HEK293T (cell line): Measurements from ENCODE around the gene TMEM125.

ENCODE experiments used
- CTBP1 ChIP-seq: fragments of 450-650 bp; IDR thresholded peaks from 2 replicates; pipeline ENCODE4 v1.6.1; 2016; ENCODE audit warnings: borderline replicate concordance
- FOXA1 ChIP-seq: fragments of 450-650 bp; IDR thresholded peaks from 2 replicates; pipeline ENCODE4 v1.6.1; 2016; ENCODE audit warnings: mild to moderate bottlenecking
- FOXK2 ChIP-seq: fragments of 450-650 bp; IDR thresholded peaks from 2 replicates; pipeline ENCODE4 v1.6.1; 2016; ENCODE audit warnings: mild to moderate bottlenecking
- FOXM1 ChIP-seq: fragments of 450-650 bp; IDR thresholded peaks from 2 replicates; pipeline ENCODE4 v1.6.1; 2017; ENCODE audit warnings: mild to moderate bottlenecking, borderline replicate concordance
- SP1 ChIP-seq: fragments of 450-650 bp; IDR thresholded peaks from 2 replicates; pipeline ENCODE4 v1.6.1; 2017
- TARDBP ChIP-seq: fragments of 450-650 bp; IDR thresholded peaks from 2 replicates; pipeline ENCODE4 v1.6.1; 2016

DNA sequence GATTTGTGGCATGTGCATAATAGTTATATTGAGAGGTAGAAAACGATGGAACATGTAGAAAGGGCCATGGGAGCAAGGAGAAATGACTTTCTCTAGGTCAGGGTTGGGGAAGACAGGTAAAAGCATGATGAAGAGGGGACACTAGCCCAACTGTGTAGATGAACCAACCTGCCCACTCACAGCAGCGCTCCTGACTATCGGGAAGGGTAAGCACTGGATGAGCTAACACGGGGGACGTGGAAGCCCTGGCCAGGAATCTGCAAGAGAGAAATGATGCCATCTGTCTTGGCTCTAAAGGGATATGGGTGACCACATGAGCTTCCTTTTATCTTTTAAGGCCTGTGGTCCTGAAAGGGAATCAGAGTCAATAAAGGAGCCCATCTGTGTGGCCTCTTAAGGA, 36.2 kb upstream of the TMEM125 start:
- TF ChIP-seq FOXM1 (no peak), SP1 (no peak), FOXK2 (no peak), FOXA1 (no peak), CTBP1 (no peak), TARDBP (no peak)
